Mammary epithelial cell (primary cell): ENCODE measurements around the gene EYS.

Experiments used
- EZH2 ChIP-seq: IDR thresholded peaks from 2 replicates; pipeline ENCODE4 v1.6.1; 2012; ENCODE audit warnings: low read length, inconsistent platforms, borderline replicate concordance
- TF ChIP-seq, protein P1 (sequence below), 2 donors: IDR thresholded peaks in 1 of 2; conservative IDR thresholded peaks in 1 of 2; 2 replicates each; pipeline ENCODE4 v1.5.1; 2011 to 2012; ENCODE audit warnings: inconsistent platforms in 2 of 2, low read length in 2 of 2, mild to moderate bottlenecking in 2 of 2, control low read depth in 1 of 2, low read depth in 1 of 2; ENCODE audit not compliant: insufficient read depth in 1 of 2; ENCODE audit errors: extremely low read depth in 1 of 2

- TF ChIP-seq, protein P1, sequence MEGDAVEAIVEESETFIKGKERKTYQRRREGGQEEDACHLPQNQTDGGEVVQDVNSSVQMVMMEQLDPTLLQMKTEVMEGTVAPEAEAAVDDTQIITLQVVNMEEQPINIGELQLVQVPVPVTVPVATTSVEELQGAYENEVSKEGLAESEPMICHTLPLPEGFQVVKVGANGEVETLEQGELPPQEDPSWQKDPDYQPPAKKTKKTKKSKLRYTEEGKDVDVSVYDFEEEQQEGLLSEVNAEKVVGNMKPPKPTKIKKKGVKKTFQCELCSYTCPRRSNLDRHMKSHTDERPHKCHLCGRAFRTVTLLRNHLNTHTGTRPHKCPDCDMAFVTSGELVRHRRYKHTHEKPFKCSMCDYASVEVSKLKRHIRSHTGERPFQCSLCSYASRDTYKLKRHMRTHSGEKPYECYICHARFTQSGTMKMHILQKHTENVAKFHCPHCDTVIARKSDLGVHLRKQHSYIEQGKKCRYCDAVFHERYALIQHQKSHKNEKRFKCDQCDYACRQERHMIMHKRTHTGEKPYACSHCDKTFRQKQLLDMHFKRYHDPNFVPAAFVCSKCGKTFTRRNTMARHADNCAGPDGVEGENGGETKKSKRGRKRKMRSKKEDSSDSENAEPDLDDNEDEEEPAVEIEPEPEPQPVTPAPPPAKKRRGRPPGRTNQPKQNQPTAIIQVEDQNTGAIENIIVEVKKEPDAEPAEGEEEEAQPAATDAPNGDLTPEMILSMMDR (conservative IDR thresholded peaks at IDR 0.05 in 1 of 2, IDR thresholded peaks at IDR 0.05 in 1 of 2; ENCODE audit: extremely low read depth in 1 of 2, insufficient read depth in 1 of 2, low read depth in 1 of 2, low read length in 2 of 2) = no peak
- TF ChIP-seq EZH2 = no peak
Observed at GRCh38 chr6:63897952-63898351, 1809.1 kb downstream of the EYS start.
